ENCODE results near the gene ZNF750. TPM values are rescaled to one million over a fixed set of nuclear protein-coding genes. Genes with fewer than 3 reads are reported as not detected.

The ZNF750 gene
- total and polyA plus RNA-seq, 10 donors, result 0.05 to 0.16 (median 0.13) TPM; not detected in 5

DNA sequence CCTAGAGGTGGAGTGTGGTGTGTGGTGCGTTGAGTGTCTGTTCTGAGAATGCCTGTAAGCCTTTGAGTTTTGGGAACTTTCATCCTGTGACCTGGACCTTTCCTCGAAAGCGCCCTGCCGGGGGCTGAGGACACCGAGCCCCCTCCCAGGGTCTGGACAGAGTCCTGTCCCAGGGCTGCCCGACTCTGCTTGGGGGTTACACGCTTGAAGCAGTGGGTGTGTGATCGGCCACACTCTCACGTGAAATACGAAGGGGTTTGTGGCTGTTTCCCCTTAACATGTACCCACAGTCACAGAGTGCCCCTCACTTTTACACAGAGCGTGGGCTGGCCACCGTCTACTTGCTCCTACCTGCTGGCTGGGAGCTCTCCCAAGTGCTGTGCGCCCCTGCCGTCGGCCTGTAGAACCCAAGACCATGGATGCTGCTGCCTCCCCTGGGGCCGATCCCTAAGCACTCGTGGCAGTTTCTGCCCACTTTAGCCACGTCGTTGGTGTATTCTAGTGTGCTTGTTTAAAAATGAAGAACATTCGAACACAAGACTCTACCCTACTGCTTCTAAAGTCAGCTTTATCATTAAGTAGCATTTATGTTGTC, 6.8 kb downstream of the ZNF750 start:
- DNase-seq, result peak; percentile 63
- peaks cover 9 to 35% (median 23%) of the 10 kb centered on the region in 6 donors for H3K4me1 ChIP-seq
- 93 to 97% (median 96%) methylated on average over 18 to 20 of the region's 20 CpGs for WGBS, 5 donors
- peaks cover 0 to 44% (median 2%) of the 10 kb centered on the region in 6 donors for H3K36me3 ChIP-seq
- H3K9me3 ChIP-seq, result no peaks in the 10 kb centered on the region
- TF ChIP-seq POLR2A (IDR thresholded peaks at IDR 0.05) (no peak), POLR2AphosphoS5 (IDR thresholded peaks at IDR 0.05) (no peak)
- TF ChIP-seq, protein P1, sequence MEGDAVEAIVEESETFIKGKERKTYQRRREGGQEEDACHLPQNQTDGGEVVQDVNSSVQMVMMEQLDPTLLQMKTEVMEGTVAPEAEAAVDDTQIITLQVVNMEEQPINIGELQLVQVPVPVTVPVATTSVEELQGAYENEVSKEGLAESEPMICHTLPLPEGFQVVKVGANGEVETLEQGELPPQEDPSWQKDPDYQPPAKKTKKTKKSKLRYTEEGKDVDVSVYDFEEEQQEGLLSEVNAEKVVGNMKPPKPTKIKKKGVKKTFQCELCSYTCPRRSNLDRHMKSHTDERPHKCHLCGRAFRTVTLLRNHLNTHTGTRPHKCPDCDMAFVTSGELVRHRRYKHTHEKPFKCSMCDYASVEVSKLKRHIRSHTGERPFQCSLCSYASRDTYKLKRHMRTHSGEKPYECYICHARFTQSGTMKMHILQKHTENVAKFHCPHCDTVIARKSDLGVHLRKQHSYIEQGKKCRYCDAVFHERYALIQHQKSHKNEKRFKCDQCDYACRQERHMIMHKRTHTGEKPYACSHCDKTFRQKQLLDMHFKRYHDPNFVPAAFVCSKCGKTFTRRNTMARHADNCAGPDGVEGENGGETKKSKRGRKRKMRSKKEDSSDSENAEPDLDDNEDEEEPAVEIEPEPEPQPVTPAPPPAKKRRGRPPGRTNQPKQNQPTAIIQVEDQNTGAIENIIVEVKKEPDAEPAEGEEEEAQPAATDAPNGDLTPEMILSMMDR (IDR thresholded peaks at IDR 0.05 in 8 of 11, conservative IDR thresholded peaks at IDR 0.05 in 3 of 11), result no peak
- intact Hi-C loops (cut with DNase I; ENCODE audit: low total_unique reads), result no loop called here
- no peaks in the 10 kb centered on the region for H3K27me3 ChIP-seq (replicated peaks in 1 of 7)
- H3K27ac ChIP-seq, result no peak overlapping the region
- no peak overlapping the region for H3K4me3 ChIP-seq

DNA sequence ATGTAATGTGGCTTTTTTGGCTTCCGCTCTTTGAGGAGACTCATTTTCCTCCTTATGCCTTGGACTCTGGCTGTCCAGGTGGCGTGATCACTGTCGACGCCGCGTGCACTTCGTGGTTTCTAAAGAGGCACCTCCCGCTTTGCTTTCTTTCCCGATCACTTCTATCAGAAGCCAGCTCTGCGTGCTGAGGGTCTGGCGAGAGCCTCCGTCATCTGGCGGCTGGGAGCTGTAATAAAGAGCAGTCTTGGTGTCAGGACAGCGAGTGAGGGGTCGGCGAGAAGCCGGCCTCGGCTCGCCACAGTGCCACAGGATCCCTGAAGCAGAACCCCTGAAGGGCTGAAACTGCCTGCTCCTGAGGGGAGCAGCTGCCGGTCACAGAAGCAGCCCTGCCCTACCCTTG, 7.4 kb downstream of the ZNF750 start:
- peak; percentile 49 for DNase-seq
- H3K36me3 ChIP-seq, result peaks cover 0 to 49% (median 2%) of the 10 kb centered on the region in 6 donors
- H3K27me3 ChIP-seq (replicated peaks in 1 of 7), result no peaks in the 10 kb centered on the region
- intact Hi-C loops (cut with DNase I; ENCODE audit: low total_unique reads), result no loop called here
- H3K4me1 ChIP-seq, result peaks cover 3 to 29% (median 18%) of the 10 kb centered on the region in 6 donors
- TF ChIP-seq, protein P1 (IDR thresholded peaks at IDR 0.05 in 8 of 11, conservative IDR thresholded peaks at IDR 0.05 in 3 of 11), result no peak
- no peak for TF ChIP-seq POLR2AphosphoS5 (IDR thresholded peaks at IDR 0.05)
- H3K27ac ChIP-seq, result no peak overlapping the region
- H3K9me3 ChIP-seq, result no peaks in the 10 kb centered on the region
- WGBS, 5 donors, result 85 to 93% (median 92%) methylated on average over 20 of the region's 20 CpGs
- H3K4me3 ChIP-seq, result no peak overlapping the region

DNA sequence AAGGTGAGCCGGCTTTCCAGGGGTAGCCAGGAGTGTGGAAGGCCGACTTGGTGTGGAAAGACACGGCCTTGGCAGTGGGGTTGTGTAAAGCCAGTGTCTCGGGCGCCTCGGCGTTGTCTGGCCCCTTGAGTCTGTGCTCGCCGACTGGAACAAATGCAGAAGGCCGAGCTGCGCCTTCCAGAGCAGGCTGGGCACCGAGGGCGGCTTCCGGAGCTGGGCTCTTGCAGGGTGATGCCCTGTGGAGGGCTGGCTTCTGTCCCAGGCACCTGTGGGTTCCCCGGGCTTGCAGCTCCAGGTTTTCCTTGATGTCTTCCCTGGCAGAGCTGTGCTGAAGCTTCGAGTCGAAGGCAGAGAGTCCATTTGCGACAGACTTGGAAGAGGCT, 8.0 kb downstream of the ZNF750 start:
- no peaks in the 10 kb centered on the region for H3K27me3 ChIP-seq (replicated peaks in 1 of 7)
- TF ChIP-seq POLR2AphosphoS5 (IDR thresholded peaks at IDR 0.05), result no peak
- TF ChIP-seq POLR2A (IDR thresholded peaks at IDR 0.05), result no peak
- TF ChIP-seq, protein P1 (IDR thresholded peaks at IDR 0.05 in 8 of 11, conservative IDR thresholded peaks at IDR 0.05 in 3 of 11), result no peak
- H3K9me3 ChIP-seq, result no peaks in the 10 kb centered on the region
- H3K36me3 ChIP-seq, result peaks cover 0 to 52% (median 4%) of the 10 kb centered on the region in 6 donors
- H3K4me1 ChIP-seq, result peaks cover 0 to 23% (median 13%) of the 10 kb centered on the region in 6 donors
- H3K27ac ChIP-seq, result no peak overlapping the region
- no peak for DNase-seq
- intact Hi-C loops (cut with DNase I; ENCODE audit: low total_unique reads), result no loop called here
- 90 to 98% (median 95%) methylated on average over 12 to 18 of the region's 18 CpGs for WGBS, 5 donors
- no peak overlapping the region for H3K4me3 ChIP-seq

DNA sequence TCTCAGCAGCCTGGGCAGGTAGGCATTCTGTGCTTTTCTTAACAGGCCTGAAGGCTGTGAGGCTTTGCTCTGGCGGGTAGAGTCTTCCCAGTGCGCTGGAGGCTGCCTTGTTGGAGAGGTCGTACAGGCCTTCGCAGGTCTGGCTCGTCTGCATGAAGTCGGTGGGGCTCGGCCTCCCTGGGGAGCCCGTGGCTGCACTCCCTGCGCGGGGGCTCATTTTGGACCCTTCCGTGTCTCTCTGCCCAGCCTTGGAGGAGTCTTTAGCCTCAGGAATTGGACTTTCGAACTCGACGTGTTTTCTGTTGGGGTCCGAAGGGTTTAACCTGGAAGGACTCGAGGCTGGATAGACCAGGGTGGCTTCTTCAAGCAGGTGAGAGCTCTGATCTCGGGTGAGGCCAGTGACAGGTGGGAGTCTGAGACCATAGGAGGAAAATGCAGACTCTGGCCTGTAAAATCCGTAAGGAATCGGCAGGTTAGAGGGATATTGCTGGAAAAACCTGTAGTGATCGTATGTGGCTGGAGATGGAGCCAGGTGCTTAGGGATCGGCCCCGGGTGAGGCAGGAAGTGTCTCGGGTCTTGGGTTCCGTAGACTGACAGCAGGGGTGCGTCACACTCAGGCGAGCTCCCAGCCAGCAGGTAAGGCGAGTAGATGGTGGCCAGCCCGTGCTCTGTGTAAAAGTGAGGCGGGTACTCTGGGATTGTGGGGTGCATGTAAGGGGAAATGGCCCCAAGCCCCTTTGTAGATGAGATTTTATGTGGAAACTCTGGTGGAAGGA, 8.6 kb downstream of the ZNF750 start:
- DNase-seq, result no peak
- Histone ChIP-seq H3K9me3 (no peaks in the 10 kb centered on the region), H3K4me3 (no peak overlapping the region), H3K27me3 (replicated peaks in 1 of 7) (no peaks in the 10 kb centered on the region), H3K27ac (no peak overlapping the region), H3K36me3 (peaks cover 0 to 52% (median 4%) of the 10 kb centered on the region in 6 donors), H3K4me1 (peaks cover 0 to 17% (median 10%) of the 10 kb centered on the region in 6 donors)
- TF ChIP-seq, protein P1 (IDR thresholded peaks at IDR 0.05 in 8 of 11, conservative IDR thresholded peaks at IDR 0.05 in 3 of 11), result no peak
- TF ChIP-seq POLR2AphosphoS5 (IDR thresholded peaks at IDR 0.05), result no peak
- TF ChIP-seq POLR2A (IDR thresholded peaks at IDR 0.05), result no peak
- intact Hi-C loops (cut with DNase I; ENCODE audit: low total_unique reads), result no loop called here
- WGBS, 5 donors, result 95 to 98% (median 97%) methylated on average over 24 to 29 of the region's 29 CpGs

Data from spleen (tissue), 11 donors.